GM18517 (cell line): ENCODE results near the gene PPP1R9B.

Source experiments
- ATAC-seq: cut with Tn5 transposase; IDR thresholded peaks from one replicate; pipeline ENCODE4 v1.9.1; 2021; ENCODE audit warnings: mild to moderate bottlenecking, moderate library complexity; ENCODE audit not compliant: unreplicated experiment

Gene PPP1R9B, protein sequence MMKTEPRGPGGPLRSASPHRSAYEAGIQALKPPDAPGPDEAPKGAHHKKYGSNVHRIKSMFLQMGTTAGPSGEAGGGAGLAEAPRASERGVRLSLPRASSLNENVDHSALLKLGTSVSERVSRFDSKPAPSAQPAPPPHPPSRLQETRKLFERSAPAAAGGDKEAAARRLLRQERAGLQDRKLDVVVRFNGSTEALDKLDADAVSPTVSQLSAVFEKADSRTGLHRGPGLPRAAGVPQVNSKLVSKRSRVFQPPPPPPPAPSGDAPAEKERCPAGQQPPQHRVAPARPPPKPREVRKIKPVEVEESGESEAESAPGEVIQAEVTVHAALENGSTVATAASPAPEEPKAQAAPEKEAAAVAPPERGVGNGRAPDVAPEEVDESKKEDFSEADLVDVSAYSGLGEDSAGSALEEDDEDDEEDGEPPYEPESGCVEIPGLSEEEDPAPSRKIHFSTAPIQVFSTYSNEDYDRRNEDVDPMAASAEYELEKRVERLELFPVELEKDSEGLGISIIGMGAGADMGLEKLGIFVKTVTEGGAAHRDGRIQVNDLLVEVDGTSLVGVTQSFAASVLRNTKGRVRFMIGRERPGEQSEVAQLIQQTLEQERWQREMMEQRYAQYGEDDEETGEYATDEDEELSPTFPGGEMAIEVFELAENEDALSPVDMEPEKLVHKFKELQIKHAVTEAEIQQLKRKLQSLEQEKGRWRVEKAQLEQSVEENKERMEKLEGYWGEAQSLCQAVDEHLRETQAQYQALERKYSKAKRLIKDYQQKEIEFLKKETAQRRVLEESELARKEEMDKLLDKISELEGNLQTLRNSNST

GRCh38 chr17:50150354-50151040 lies at the start of gene PPP1R9B:
Gene PPP1R9B, minus strand, starts transcription at chr17:50150677. Its CDS starts 164 bp downstream, at chr17:50150513.
- no peak for ATAC-seq

DNA sequence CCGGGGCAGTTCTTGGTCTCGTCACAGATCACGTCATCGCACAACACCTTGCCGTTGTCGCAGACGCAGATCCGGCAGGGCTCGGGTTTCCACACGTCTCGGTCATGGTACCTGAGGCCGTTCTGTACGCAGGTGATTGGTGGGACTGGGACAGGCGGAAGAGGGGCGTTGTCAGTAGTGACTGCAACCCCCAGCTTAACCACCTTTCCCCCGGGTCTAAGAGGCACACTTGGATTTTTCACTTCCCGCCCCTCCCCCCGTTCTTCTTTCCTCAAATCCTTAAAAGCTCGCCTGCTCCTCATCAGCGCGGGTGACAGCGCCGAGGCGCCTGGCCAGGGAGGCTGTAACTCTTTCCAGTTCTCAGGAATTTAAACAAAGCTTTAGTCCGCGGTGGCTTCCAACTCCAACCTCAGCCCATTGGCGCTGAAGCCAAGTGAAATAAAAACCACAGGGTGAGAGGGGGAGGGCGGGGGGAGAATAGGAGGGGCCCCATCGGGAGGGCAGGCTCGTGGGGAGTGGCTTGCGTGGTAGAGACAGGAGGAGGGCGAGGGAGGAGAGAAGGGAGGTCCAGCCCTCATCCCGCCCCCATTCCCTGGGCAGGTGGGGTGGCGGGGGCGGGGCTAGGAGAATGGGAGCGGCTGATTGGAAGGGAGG lies 49.5 kb upstream of the PPP1R9B start:
- ATAC-seq = no peak

DNA sequence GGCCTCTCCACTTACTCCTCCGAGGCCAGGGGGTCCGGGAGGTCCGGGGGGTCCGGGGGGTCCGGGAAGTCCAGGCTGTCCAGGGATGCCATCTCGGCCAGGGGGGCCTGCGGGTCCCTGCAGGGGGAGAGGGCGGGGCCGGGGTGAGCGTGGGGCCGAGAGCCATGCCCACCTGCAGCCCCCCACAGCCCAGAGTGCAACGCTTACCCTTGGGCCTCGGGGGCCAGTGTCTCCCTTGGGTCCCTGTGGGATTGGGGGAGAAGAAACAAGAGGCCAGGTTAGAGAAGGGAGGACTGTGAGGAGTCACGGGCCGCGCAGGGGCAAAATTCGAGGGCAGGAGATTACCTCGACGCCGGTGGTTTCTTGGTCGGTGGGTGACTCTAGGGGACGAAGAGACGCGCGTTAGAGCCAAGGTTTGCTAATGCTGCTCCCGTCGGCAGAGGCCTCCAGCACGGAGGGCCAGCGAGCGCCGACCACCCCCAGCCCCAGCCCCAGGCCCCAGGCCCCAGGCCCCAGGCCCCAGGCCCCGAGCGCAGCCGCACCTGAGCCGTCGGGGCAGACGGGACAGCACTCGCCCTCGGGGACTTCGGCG lies 48.8 kb upstream of the PPP1R9B start:
- ATAC-seq = no peak

GRCh38 chr17:50198026-50198669 lies 47.7 kb upstream of the PPP1R9B start:
- ATAC-seq = no peak

GRCh38 chr17:50196826-50197225 lies 46.3 kb upstream of the PPP1R9B start:
- ATAC-seq = no peak

DNA sequence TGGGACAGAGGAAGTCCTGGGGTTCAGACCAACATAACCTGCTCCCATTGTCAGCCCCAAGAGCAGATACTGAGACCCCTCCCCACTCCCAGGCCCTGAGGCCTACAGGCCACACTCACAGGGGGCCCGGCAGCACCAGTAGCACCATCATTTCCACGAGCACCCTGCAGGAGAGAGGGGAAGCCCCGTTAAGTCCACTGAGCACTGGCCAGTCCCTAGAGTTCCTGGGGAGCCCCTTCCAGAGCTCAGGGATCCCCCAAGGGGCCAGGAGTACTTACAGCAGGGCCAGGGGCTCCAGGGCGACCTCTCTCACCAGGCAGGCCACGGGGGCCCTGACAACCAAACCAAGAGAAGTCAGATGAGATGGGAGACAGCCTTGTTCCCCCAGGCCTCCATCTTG lies 45.6 kb upstream of the PPP1R9B start:
- ATAC-seq = no peak

GRCh38 chr17:50194934-50195865 lies 44.7 kb upstream of the PPP1R9B start:
- ATAC-seq = no peak

- ATAC-seq = no peak
Measured at GRCh38 chr17:50194140-50194933, 43.9 kb upstream of the PPP1R9B start.

DNA sequence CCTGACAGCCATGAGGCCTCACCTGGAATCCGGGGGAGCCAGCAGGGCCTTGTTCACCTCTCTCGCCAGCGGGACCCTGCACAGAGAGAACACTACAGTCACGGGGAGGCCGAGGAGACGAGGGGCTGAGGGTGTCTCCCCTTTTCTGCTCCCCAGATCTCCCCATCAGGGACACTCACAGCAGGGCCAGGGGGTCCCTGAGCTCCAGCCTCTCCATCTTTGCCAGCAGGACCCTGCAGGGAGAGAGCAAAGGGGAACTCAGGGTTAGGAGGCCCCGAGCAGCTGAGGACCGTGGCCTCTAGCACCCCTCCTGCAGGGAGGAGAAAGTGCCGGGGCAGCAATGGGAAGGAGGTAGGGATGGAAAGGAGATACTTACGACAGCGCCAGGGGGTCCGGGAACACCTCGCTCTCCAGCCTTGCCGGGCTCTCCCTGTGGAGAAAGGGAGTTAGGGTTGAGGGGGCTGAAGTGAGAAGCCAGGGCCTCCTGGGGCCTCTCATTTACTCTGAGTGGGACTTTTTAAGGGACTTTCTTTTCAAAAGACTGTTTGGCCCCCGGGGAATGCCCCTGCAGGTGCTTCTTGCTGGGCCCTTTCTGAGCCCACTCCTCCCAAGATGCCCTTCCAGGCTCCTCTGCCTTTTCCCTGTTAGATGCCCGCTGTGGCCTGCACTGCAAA lies 42.3 kb upstream of the PPP1R9B start:
- ATAC-seq = no peak

- ATAC-seq = no peak
Measured at GRCh38 chr17:50192144-50192617, 41.7 kb upstream of the PPP1R9B start.

DNA sequence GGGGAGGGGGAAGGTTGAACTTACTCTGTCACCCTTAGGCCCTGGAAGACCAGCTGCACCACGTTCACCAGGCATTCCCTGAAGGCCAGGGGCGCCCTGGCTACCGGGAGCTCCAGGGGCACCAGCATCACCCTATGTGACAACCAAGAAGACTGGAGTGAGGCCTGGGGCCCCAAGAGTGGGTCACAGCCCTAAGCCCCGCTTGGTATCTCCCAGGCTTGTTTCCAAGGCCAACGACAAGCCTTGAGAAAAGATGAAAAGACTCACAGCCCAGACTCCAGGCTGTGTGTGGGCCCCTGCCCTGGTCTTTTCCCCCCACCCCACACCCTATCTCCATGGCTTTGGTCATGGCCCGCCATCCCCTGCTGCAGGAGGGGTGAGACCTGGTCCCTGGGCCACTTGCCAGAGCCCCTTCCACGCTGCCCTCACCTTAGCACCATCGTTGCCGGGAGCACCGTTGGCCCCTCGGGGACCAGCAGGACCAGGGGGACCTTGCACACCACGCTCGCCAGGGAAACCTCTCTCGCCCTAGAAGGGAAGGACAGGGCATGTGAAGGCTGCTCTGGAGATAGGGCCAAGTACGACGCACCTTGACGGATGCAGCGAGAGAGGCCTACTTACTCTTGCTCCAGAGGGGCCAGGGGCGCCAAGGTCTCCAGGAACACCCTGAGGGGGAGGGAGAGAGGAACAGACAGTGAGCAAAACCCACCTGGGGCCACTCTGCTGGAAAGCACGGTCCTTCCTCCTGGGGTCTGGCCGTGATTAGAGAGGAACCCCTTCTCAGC lies 41.1 kb upstream of the PPP1R9B start:
- no peak for ATAC-seq

GRCh38 chr17:50190603-50191358 lies 40.3 kb upstream of the PPP1R9B start:
- no peak for ATAC-seq

DNA sequence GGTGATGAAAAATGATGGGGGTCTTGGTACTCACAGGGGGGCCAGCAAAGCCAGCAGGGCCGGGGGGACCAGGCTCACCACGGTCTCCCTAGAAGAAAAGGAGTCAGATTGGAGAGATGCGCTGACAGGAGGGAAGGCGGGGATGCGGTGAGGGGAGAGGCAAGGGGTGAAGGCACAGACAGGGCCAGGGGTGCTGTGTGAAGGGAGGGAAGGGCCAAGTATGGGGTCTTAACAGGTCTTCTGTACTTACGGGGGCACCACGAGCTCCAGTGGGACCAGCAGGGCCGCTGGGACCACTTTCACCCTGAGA lies 39.8 kb upstream of the PPP1R9B start:
- no peak for ATAC-seq

GRCh38 chr17:50189550-50190292 lies 39.2 kb upstream of the PPP1R9B start:
- no peak for ATAC-seq

DNA sequence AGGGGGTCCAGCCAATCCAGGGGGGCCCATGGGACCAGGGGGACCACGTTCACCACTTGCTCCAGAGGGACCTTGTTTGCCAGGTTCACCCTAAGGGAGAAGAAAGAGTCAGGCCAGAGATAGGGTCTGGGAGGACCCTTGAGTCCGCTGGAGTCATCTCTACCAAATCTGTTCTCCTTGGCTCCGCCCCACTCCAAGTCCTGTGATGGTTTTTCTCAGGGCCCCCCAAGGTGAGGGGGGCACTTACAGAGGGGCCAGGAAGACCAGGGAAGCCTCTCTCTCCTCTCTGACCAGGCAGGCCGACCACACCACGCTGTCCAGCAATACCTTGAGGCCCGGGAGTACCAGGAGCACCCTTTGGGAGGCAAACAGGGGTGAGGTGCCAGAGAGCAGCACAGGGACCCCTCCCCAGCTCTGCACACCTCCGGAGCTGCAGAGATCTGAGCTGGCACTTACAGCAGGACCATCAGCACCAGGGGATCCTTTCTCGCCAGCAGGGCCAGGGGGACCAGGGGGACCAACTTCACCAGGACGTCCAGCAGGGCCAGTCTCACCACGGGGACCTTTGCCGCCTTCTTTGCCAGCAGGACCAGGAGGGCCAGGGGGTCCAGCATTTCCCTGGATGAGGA lies 38.6 kb upstream of the PPP1R9B start:
- no peak for ATAC-seq
